ENCODE data around the gene VAC14.

Gene VAC14

DNA sequence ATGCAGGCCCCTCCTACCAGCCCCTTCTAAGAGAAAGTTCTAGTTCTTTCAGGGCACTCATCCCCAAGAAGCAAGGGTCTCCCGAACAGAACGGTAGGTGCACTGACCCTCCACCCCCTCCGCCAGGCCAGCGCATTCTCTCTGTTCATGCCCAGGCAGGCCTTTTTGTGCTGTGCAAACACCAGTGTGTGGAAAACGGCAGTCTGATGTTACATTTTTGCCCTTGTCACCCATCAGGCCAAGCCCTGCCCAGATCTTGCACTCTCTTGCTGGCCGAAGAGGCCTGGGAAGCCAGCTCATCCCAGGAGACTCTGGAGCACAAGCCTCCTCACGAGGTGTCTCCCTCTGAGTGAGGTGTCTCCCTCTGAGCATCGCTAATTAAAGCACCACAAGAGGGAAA is 99.0 kb downstream of the VAC14 start:
- no peaks in the 10 kb centered on the region for H3K9me3 ChIP-seq (ENCODE audit: low read depth, low read length)
- H3K9ac ChIP-seq (ENCODE audit: insufficient read length), result no peak overlapping the region
- TF ChIP-seq EZH2 (IDR thresholded peaks at IDR 0.05) (no peak), FOXP2 (optimal IDR thresholded peaks at IDR 0.05; ENCODE audit: control extremely low read depth, extremely low read length, insufficient read depth) (no peak), POLR2AphosphoS5 (IDR thresholded peaks at IDR 0.05; ENCODE audit: borderline replicate concordance, low read depth, low read length) (no peak)
- no peak overlapping the region for H3K4me3 ChIP-seq
- no peak for DNase-seq (ENCODE audit: low read depth, low spot score)
- H3K27ac ChIP-seq, result no peak overlapping the region
- H3K36me3 ChIP-seq (ENCODE audit: insufficient read depth, low read length), result no peaks in the 10 kb centered on the region

DNA sequence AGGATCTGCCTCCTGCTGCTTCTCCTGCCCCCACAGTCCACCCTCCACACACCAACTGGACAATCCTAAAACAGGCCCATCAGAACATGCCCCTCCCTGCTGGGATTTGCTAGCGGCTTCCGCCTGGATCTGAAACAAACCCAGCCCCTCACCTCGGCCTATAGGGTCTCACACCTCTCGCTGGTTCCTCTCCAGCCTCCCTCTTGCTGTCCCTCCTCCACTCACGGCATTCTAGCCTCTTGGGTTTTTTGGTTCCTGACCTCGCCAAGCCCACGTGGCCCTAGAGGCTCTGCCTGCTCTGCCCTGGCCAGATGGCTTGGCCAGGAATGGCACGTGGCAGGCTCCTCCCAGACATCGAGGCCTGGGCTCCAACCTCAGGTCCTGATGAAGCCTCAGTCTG is 99.4 kb downstream of the VAC14 start:
- TF ChIP-seq EZH2 (IDR thresholded peaks at IDR 0.05) (no peak), POLR2AphosphoS5 (IDR thresholded peaks at IDR 0.05; ENCODE audit: borderline replicate concordance, low read depth, low read length) (no peak), FOXP2 (optimal IDR thresholded peaks at IDR 0.05; ENCODE audit: control extremely low read depth, extremely low read length, insufficient read depth) (no peak)
- Histone ChIP-seq H3K27ac (no peak overlapping the region), H3K9me3 (ENCODE audit: low read depth, low read length) (no peaks in the 10 kb centered on the region), H3K36me3 (ENCODE audit: insufficient read depth, low read length) (no peaks in the 10 kb centered on the region), H3K4me3 (no peak overlapping the region), H3K9ac (ENCODE audit: insufficient read length) (no peak overlapping the region)
- no peak for DNase-seq (ENCODE audit: low read depth, low spot score)

DNA sequence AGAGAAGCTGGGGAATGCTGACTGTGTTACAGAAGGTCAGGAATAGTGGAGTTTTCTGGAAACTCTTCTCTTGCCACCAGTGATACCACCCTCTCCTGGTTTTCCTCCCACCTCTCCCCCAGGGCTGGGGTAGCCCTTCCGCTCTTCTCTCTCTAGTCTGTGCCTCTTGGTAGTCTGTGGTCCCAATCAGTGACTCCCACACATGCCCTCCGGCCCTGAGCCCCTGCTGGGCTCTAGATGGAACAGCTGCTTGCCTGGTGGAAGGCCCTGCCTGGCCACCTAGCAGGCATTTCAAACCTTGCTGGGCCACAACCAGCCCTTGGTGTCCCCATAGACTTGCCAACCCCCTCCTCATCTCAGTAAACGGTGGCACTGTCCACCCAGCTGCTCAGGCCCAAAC is 99.9 kb downstream of the VAC14 start:
- Histone ChIP-seq H3K9me3 (ENCODE audit: low read depth, low read length) (no peaks in the 10 kb centered on the region), H3K4me3 (no peak overlapping the region), H3K36me3 (ENCODE audit: insufficient read depth, low read length) (no peaks in the 10 kb centered on the region), H3K9ac (ENCODE audit: insufficient read length) (no peak overlapping the region), H3K27ac (no peak overlapping the region)
- no peak for DNase-seq (ENCODE audit: low read depth, low spot score)
- TF ChIP-seq EZH2 (IDR thresholded peaks at IDR 0.05), result no peak
- TF ChIP-seq POLR2AphosphoS5 (IDR thresholded peaks at IDR 0.05; ENCODE audit: borderline replicate concordance, low read depth, low read length), result no peak
- no peak for TF ChIP-seq FOXP2 (optimal IDR thresholded peaks at IDR 0.05; ENCODE audit: control extremely low read depth, extremely low read length, insufficient read depth)

DNA sequence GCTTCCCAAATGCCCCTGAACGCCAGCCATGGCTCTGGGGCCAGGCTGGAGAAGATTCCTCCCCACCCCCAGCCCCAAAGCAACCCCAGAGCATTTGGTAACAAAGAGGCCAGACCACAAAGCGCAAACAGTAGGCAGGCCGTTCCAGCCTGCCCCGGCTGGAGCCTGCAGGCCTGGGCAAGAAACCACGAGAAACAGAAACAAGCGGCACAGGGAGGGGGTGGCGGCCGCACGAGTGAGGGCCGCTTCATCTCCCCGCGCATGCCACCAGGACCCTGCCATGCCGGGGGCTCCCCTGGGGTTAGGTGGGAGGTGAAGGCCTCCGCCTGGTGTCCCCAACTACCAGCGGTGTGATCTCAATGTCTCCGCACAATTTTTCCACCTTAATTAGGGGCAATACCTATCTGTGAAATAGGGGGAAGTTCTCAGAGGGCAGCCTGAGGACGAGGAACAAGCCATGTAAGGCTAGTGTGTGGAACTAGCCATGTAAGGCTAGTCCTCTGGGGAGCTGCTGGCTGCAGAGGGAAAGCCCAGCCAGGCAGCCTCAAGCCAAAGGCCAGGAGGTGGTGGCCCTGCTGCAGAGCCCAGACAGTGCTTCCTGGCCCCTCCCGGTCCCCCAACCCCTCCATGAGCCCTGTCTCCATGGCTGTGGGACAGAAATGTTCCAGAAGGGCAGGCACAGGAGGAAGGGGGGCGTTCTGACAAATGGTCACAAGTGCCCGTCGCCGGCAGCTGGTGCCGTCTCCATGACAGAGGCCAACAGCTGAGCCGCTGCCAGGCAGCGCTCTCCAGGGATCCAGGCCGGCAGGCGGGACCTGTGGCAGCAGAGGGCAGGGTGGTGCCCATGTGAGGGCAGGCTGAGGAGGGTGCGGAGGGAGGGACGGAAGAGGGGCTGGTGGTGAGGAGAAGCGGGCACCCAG is 100.6 kb downstream of the VAC14 start:
- no peak for DNase-seq (ENCODE audit: low read depth, low spot score)

DNA sequence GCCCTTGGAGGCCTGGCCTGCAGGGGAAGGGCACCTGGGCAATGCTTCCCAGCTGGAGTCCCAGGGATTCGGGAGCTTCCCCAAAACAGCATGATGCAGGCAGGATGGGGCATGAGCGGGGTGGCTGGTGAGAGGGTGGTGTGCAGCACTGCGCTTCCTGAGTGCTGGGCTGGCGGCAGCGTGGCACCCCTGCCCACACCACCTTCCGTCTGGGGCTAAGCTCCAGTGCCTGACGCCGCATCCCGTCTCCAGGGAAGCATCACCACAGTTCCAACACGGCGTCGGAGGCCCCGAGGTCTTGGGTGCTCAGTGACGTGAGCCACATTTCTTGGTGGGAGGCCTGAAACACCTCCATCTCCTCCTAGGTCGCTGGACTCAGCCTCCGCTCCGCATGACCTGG is 101.3 kb downstream of the VAC14 start:
- DNase-seq (ENCODE audit: low read depth, low spot score), result no peak
- Histone ChIP-seq H3K4me3 (no peak overlapping the region), H3K9ac (ENCODE audit: insufficient read length) (no peak overlapping the region), H3K27ac (no peak overlapping the region), H3K9me3 (ENCODE audit: low read depth, low read length) (no peaks in the 10 kb centered on the region), H3K36me3 (ENCODE audit: insufficient read depth, low read length) (no peaks in the 10 kb centered on the region)
- TF ChIP-seq POLR2AphosphoS5 (IDR thresholded peaks at IDR 0.05; ENCODE audit: borderline replicate concordance, low read depth, low read length) (no peak), FOXP2 (optimal IDR thresholded peaks at IDR 0.05; ENCODE audit: control extremely low read depth, extremely low read length, insufficient read depth) (no peak), EZH2 (IDR thresholded peaks at IDR 0.05) (no peak)

More for the DNA sequence above, 100.6 kb downstream of the VAC14 start:
- no peak overlapping the region for H3K27ac ChIP-seq
- no peaks in the 10 kb centered on the region for H3K36me3 ChIP-seq (ENCODE audit: insufficient read depth, low read length)
- no peak overlapping the region for H3K4me3 ChIP-seq
- TF ChIP-seq FOXP2 (optimal IDR thresholded peaks at IDR 0.05; ENCODE audit: control extremely low read depth, extremely low read length, insufficient read depth), result no peak
- no peak for TF ChIP-seq POLR2AphosphoS5 (IDR thresholded peaks at IDR 0.05; ENCODE audit: borderline replicate concordance, low read depth, low read length)
- TF ChIP-seq EZH2 (IDR thresholded peaks at IDR 0.05), result no peak
- no peaks in the 10 kb centered on the region for H3K9me3 ChIP-seq (ENCODE audit: low read depth, low read length)
- no peak overlapping the region for H3K9ac ChIP-seq (ENCODE audit: insufficient read length)

DNA sequence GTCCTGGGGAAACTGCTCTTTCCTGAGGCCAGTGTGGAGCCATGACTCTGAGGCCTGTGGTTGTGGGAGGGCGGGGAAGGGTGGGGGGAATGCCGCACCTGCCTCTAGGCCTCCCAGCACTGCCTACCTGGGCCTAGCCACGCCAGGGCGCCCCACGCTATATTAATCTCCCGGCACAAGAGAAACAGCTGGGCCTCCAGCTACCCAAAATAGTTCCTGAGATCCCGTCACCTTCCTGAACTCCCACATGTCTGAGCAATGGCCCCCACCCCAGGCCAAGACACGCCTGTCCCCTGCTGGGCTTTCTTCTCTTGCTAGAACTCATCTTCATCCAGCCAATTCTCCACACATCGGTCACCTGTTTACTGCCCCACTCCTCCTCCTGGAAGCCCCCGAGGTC is 102.1 kb downstream of the VAC14 start:
- Histone ChIP-seq H3K9me3 (ENCODE audit: low read depth, low read length) (no peaks in the 10 kb centered on the region), H3K36me3 (ENCODE audit: insufficient read depth, low read length) (no peaks in the 10 kb centered on the region), H3K4me3 (no peak overlapping the region), H3K27ac (no peak overlapping the region), H3K9ac (ENCODE audit: insufficient read length) (no peak overlapping the region)
- DNase-seq (ENCODE audit: low read depth, low spot score), result no peak
- TF ChIP-seq FOXP2 (optimal IDR thresholded peaks at IDR 0.05; ENCODE audit: control extremely low read depth, extremely low read length, insufficient read depth) (no peak), POLR2AphosphoS5 (IDR thresholded peaks at IDR 0.05; ENCODE audit: borderline replicate concordance, low read depth, low read length) (no peak), EZH2 (IDR thresholded peaks at IDR 0.05) (no peak)

DNA sequence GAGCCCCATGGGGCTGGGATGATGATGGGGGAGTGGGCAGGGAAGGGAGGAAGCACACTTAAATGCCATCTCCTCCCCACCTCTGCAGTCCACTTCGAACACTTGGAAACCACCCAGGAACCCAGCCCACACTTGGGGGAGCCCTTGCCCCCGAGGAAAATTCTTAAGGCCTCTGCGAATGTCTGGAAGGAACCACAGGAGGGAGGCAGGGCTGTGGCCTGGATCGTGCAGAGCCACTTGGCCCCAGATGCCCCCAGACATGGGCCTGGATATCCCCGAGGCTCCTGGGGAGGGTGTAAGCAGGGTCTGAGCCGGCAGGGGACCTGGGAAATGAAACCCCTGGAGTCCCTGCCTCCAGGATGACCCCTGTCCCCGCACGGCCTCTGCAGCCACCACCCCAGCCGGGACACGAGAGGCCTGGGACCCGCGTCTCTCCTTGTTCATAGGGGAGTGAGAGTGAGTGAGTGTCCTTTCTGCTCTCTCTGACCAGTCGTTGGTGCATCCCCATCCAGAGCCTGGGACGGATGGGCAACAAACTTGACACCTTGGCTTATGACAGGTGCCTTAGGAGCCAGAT is 103.3 kb downstream of the VAC14 start:
- H3K27ac ChIP-seq, result no peak overlapping the region
- no peak overlapping the region for H3K4me3 ChIP-seq
- no peaks in the 10 kb centered on the region for H3K9me3 ChIP-seq (ENCODE audit: low read depth, low read length)
- no peak overlapping the region for H3K9ac ChIP-seq (ENCODE audit: insufficient read length)
- no peaks in the 10 kb centered on the region for H3K36me3 ChIP-seq (ENCODE audit: insufficient read depth, low read length)
- no peak for TF ChIP-seq FOXP2 (optimal IDR thresholded peaks at IDR 0.05; ENCODE audit: control extremely low read depth, extremely low read length, insufficient read depth)
- TF ChIP-seq POLR2AphosphoS5 (IDR thresholded peaks at IDR 0.05; ENCODE audit: borderline replicate concordance, low read depth, low read length), result no peak
- no peak for TF ChIP-seq EZH2 (IDR thresholded peaks at IDR 0.05)
- DNase-seq (ENCODE audit: low read depth, low spot score), result no peak

DNA sequence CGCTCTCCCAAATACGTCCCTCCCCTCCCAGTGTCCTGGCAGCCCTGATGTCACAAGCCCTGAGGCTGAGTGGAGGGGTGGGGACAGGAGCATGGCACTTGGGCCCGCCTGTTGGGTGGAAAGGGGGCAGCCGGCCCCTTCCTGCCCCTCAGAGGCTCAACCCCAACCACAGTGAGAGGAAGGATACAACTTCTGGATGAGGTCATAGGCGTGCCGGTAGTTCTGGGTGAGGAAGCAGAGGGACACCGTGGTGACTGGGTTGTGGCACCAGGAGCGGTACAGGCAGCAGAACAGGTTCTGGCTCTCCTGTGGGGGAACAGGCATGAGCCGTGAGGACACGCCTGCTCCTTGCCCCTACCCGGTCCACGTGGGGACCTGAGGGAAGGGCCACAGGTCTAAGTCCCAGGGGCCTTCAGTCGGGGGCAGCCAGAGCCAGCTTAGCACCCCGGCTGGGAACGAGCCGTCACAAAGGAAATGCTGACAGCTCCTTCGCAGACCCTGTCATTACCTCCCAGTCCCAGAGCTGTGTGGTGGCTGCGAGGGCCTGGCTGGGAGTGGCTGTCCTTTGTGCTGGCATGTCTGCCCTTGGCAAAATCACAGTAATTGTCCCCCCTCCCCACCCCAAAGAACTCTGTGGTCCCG is 103.9 kb downstream of the VAC14 start:
- no peak for DNase-seq (ENCODE audit: low read depth, low spot score)
- Histone ChIP-seq H3K36me3 (ENCODE audit: insufficient read depth, low read length) (no peaks in the 10 kb centered on the region), H3K9me3 (ENCODE audit: low read depth, low read length) (no peaks in the 10 kb centered on the region), H3K4me3 (no peak overlapping the region), H3K9ac (ENCODE audit: insufficient read length) (no peak overlapping the region), H3K27ac (no peak overlapping the region)
- TF ChIP-seq EZH2 (IDR thresholded peaks at IDR 0.05) (no peak), POLR2AphosphoS5 (IDR thresholded peaks at IDR 0.05; ENCODE audit: borderline replicate concordance, low read depth, low read length) (no peak), FOXP2 (optimal IDR thresholded peaks at IDR 0.05; ENCODE audit: control extremely low read depth, extremely low read length, insufficient read depth) (no peak)
